Coronary artery (tissue), 2 donors: ENCODE data around the gene SHROOM3.

ENCODE experiments used
- DNase-seq: peaks from one replicate; pipeline ENCODE4 v3.0.0-alpha.2; 2017; ENCODE audit warnings: low spot score
- H3K27ac ChIP-seq, 2 donors: fragments of 200-600 bp; sonication (generic); one replicate each; pipeline ENCODE4 v1.5.1; 2016 to 2019
- H3K4me3 ChIP-seq: fragments of 200-600 bp; sonication (generic); 2 replicates; pipeline ENCODE4 v1.5.1; 2016; ENCODE audit warnings: mild to moderate bottlenecking, moderate library complexity
- TF ChIP-seq, protein P1 (sequence below): fragments of 200-600 bp; sonication (generic); IDR thresholded peaks from one replicate; pipeline ENCODE4 v1.5.1; 2019; ENCODE audit warnings: antibody characterized with exemption

Gene SHROOM3

GRCh38 chr4:76749355-76749754 lies 314.3 kb downstream of the SHROOM3 start:
- DNase-seq: no peak
- H3K4me3 ChIP-seq: no peak overlapping the region
- no peak overlapping the region for H3K27ac ChIP-seq
- TF ChIP-seq, protein P1, sequence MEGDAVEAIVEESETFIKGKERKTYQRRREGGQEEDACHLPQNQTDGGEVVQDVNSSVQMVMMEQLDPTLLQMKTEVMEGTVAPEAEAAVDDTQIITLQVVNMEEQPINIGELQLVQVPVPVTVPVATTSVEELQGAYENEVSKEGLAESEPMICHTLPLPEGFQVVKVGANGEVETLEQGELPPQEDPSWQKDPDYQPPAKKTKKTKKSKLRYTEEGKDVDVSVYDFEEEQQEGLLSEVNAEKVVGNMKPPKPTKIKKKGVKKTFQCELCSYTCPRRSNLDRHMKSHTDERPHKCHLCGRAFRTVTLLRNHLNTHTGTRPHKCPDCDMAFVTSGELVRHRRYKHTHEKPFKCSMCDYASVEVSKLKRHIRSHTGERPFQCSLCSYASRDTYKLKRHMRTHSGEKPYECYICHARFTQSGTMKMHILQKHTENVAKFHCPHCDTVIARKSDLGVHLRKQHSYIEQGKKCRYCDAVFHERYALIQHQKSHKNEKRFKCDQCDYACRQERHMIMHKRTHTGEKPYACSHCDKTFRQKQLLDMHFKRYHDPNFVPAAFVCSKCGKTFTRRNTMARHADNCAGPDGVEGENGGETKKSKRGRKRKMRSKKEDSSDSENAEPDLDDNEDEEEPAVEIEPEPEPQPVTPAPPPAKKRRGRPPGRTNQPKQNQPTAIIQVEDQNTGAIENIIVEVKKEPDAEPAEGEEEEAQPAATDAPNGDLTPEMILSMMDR: no peak

DNA sequence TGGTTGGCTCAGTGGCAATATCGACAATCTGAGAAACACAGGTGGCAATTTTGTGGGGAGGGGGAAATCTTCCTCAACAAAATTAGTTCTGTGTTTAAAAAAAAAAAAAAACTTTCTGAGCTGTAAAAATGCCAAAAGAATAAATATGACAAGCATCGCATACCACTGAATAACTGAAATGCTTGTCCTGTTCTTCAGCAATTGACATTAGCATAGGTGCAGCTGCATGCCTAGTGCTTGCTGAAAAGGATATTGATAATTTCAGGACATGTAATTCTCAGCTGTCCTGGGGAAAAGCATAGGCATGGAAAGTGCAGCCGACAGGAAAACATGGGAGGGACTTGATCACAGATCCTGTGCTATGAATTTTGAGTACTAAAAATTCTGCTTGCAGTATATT lies 315.7 kb downstream of the SHROOM3 start:
- DNase-seq: no peak
- no peak overlapping the region for H3K4me3 ChIP-seq
- no peak overlapping the region for H3K27ac ChIP-seq
- TF ChIP-seq, protein P1: no peak

DNA sequence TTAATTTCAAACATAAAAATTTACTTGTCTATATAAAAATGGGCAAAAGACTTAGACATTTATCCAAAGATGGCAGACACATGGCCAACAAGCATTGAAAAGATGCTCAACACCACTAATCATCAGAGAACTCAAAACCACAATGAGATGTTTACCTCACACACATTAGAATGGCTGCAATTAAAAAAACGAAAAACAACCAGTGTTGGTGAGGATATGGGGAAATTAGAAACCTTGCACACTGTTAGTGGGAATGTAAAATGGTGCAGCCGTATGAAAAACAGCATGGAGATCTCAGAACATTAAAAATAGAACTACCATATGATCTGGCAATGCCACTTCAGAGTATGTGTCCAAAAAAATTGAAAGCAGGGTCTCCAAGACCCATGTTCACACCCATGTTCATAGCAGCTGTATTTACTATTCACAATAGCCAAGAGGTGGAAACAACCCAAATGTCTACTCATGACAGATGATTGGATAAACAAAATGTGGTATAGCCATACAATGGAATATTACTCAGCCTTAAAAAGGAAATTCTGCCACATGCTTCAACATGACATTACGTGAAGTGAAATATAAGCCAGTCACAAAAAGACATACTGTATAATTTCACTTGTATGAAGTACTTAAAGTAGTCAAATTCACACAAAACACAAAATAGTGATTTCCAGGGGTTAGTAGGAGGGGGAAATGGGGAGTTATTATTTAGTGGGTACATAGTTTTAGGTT lies 316.7 kb downstream of the SHROOM3 start:
- Histone ChIP-seq H3K4me3 (no peak overlapping the region), H3K27ac (peak overlapping the region in 1 of 2 donors; percentile 2)
- no peak for DNase-seq
- TF ChIP-seq, protein P1: no peak

DNA sequence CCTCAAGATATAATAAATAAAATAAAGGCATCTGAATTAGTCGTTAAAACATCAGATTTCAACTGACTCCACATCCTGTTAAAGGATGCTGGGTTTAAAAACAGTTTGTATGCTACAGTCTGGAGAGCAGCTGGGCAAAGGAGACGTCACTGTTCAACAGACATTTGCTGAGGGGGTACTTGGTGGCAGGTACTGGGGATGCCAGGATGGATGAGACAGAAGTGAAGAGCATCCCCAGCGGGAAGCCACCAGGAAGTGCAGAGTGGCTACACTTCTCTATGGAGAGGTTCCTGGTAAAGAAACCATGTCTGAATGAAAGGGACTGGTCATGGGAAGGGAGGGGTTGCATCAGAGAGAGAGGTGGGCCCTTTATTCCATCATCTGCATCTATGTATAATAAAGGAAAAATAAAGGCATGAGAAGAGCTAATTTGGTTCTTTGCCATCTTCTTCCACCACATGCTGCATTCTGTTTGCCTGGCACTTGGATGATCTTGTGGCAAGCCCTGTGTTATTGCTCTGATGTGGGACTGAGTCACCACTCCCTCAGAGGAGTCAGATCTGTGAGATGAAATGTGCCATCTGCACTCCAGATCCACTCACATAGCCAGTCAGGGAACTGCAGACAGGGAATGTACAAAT lies 318.0 kb downstream of the SHROOM3 start:
- H3K27ac ChIP-seq: peak overlapping the region; percentile 67 to 87
- peak overlapping the region; percentile 25 for H3K4me3 ChIP-seq
- DNase-seq: no peak
- TF ChIP-seq, protein P1: no peak

GRCh38 chr4:76753814-76754213 lies 318.8 kb downstream of the SHROOM3 start:
- peak overlapping the region; percentile 67 to 87 for H3K27ac ChIP-seq
- TF ChIP-seq, protein P1: no peak
- no peak for DNase-seq
- peak overlapping the region; percentile 25 for H3K4me3 ChIP-seq

DNA sequence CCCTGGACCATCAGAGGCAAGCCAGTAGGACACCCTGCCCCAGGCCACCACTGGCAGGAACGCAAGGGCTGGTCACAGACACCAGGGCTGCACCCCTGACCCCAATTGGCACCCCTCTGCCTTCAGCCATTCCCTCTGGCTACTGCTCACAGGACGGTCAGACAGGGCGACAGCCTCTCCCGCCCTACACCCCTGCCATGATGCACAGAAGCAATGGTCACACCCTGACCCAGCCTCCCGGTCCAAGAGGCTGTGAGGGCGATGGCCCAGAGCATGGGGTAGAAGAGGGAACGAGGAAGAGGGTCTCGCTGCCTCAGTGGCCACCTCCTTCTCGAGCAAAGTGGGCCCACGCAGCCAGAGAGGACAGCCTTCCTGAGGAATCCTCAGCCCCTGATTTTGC lies 319.4 kb downstream of the SHROOM3 start:
- DNase-seq: no peak
- TF ChIP-seq, protein P1: no peak
- H3K4me3 ChIP-seq: peak overlapping the region; percentile 25
- H3K27ac ChIP-seq: peak overlapping the region; percentile 67 to 87

DNA sequence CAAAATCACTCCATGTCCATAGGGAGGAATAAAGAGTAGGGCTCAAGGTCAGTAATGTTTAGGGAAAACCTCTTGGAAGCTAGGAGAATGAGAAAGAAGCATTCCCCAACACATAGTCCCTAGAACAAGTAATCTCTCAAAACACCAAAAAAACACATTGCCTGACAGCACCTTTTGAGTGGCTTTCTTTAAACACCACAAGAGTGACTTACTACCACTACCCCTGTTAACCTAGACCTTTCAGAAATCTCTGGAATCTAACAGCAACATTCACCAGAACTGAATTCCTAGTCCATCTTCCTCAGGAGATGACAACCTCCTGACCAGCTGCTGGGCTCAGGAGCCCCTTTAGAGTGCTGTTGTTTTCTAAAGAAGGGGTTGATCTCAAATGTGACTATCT lies 320.7 kb downstream of the SHROOM3 start:
- DNase-seq: no peak
- Histone ChIP-seq H3K4me3 (no peak overlapping the region), H3K27ac (peak overlapping the region; percentile 67 to 87)
- TF ChIP-seq, protein P1: no peak
